Neural cell (in vitro differentiated cells): Measurements from ENCODE around the gene CRYGA. TPM values are rescaled to one million over a fixed set of nuclear protein-coding genes. Genes with fewer than 3 reads are reported as not detected.

Source experiments
- H2AFZ ChIP-seq: fragments of 200-600, 300-800 bp; sonication (generic), shearing (Covaris generic); 2 replicates; pipeline ENCODE4 v1.6.0; 2014; ENCODE audit warnings: low read depth, mild to moderate bottlenecking, antibody characterized with exemption, low read length, moderate library complexity
- H3F3A ChIP-seq: fragments of 200-600 bp; shearing (Covaris generic); 2 replicates; pipeline ENCODE4 v1.6.1; 2016; ENCODE audit warnings: mild to moderate bottlenecking, moderate library complexity, mixed read lengths, antibody characterized with exemption, low read length; ENCODE audit not compliant: insufficient read depth, poor library complexity, severe bottlenecking
- H3K27ac ChIP-seq: fragments of 200-600, 300-800 bp; sonication (generic), shearing (Covaris generic); 2 replicates; pipeline ENCODE4 v1.5.1; 2014; ENCODE audit warnings: mild to moderate bottlenecking, low read length, moderate library complexity
- H3K27me3 ChIP-seq: fragments of 300-800, 200-600 bp; sonication (generic), shearing (Covaris generic); 2 replicates; pipeline ENCODE4 v1.6.0; 2014; ENCODE audit warnings: mild to moderate bottlenecking, low read depth, low read length, moderate library complexity; ENCODE audit not compliant: insufficient read depth
- H3K36me3 ChIP-seq: fragments of 300-800, 200-600 bp; sonication (generic), shearing (Covaris generic); 2 replicates; pipeline ENCODE4 v1.5.1; 2014; ENCODE audit warnings: mild to moderate bottlenecking, antibody characterized with exemption, low read length, moderate library complexity; ENCODE audit not compliant: insufficient read depth
- H3K4me2 ChIP-seq: fragments of 300-800, 200-600 bp; sonication (generic), shearing (Covaris generic); 2 replicates; pipeline ENCODE4 v1.6.0; 2014; ENCODE audit warnings: mild to moderate bottlenecking, low read length
- H3K4me3 ChIP-seq: fragments of 300-800, 200-600 bp; sonication (generic), shearing (Covaris generic); 2 replicates; pipeline ENCODE4 v1.5.1; 2014; ENCODE audit warnings: mild to moderate bottlenecking, low read length, moderate library complexity
- H3K79me2 ChIP-seq: fragments of 200-600 bp; shearing (Covaris generic); replicated peaks from 2 replicates; pipeline ENCODE4 v1.6.0; 2014; ENCODE audit warnings: mild to moderate bottlenecking, low read length, moderate library complexity; ENCODE audit not compliant: insufficient read depth
- H3K9ac ChIP-seq: fragments of 300-800, 200-600 bp; sonication (generic), shearing (Covaris generic); 2 replicates; pipeline ENCODE4 v1.6.1; 2016; ENCODE audit warnings: mild to moderate bottlenecking, low read length, mixed read lengths
- H3K9me2 ChIP-seq: fragments of 200-600 bp; shearing (Covaris generic); 2 replicates; pipeline ENCODE4 v1.6.1; 2016; ENCODE audit warnings: mild to moderate bottlenecking, low read length, mixed read lengths; ENCODE audit not compliant: insufficient read depth
- H3K9me3 ChIP-seq: fragments of 200-600, 300-800 bp; sonication (generic), shearing (Covaris generic); 2 replicates; pipeline ENCODE4 v1.6.1; 2016; ENCODE audit warnings: mild to moderate bottlenecking, mixed run types, low read length, moderate library complexity, mixed read lengths
- H4K20me1 ChIP-seq: fragments of 200-600 bp; shearing (Covaris generic); 2 replicates; pipeline ENCODE4 v1.6.1; 2016; ENCODE audit warnings: mild to moderate bottlenecking, mixed run types; ENCODE audit not compliant: insufficient read depth
- CTCF ChIP-seq: fragments of 450-650 bp; IDR thresholded peaks from 2 replicates; pipeline ENCODE4 v1.5.1; 2014; ENCODE audit warnings: antibody characterized with exemption, mild to moderate bottlenecking, moderate library complexity; ENCODE audit not compliant: poor library complexity, severe bottlenecking
- EP300 ChIP-seq: fragments of 450-650 bp; conservative IDR thresholded peaks from 2 replicates; pipeline ENCODE4 v1.6.1; 2014; ENCODE audit warnings: antibody characterized with exemption, mild to moderate bottlenecking, moderate library complexity; ENCODE audit not compliant: poor library complexity, severe bottlenecking
- EZH2 ChIP-seq: fragments of 200-600, 300-800 bp; shearing (Covaris generic), sonication (generic); IDR thresholded peaks from 2 replicates; pipeline ENCODE4 v1.6.1; 2014; ENCODE audit warnings: antibody characterized with exemption, low read length, borderline replicate concordance, mild to moderate bottlenecking; ENCODE audit not compliant: insufficient read depth, poor library complexity, severe bottlenecking
- MXI1 ChIP-seq: fragments of 450-650 bp; conservative IDR thresholded peaks from 2 replicates; pipeline ENCODE4 v1.6.1; 2014; ENCODE audit warnings: antibody characterized with exemption, mild to moderate bottlenecking; ENCODE audit not compliant: poor library complexity, severe bottlenecking
- POLR2AphosphoS5 ChIP-seq: IDR thresholded peaks from 2 replicates; pipeline ENCODE4 v1.6.1; 2012
- RAD21 ChIP-seq: fragments of 450-650 bp; conservative IDR thresholded peaks from 2 replicates; pipeline ENCODE4 v1.6.1; 2014; ENCODE audit warnings: antibody characterized with exemption, mild to moderate bottlenecking, moderate library complexity
- REST ChIP-seq: IDR thresholded peaks from 2 replicates; pipeline ENCODE4 v1.6.1; 2012; ENCODE audit warnings: borderline replicate concordance
- SMC3 ChIP-seq: fragments of 450-650 bp; conservative IDR thresholded peaks from 2 replicates; pipeline ENCODE4 v1.6.1; 2014; ENCODE audit warnings: antibody characterized with exemption, mild to moderate bottlenecking, moderate library complexity; ENCODE audit not compliant: poor library complexity
- TAF1 ChIP-seq: IDR thresholded peaks from 2 replicates; pipeline ENCODE4 v1.6.1; 2012; ENCODE audit warnings: low read depth
- polyA minus RNA-seq: library from RNA; depleted of rRNA, polyadenylated mRNA; stranded (reverse); fragments of >200 nt; gene quantifications from 2 replicates; pipeline ENCODE4 v1.2.3, GENCODE V29; 2014
- polyA plus RNA-seq: library from polyadenylated mRNA; depleted of rRNA; stranded (reverse); fragments of >200 nt; gene quantifications from 2 replicates; pipeline ENCODE4 v1.2.3, GENCODE V29; 2014

CRYGA gene
- not detected in 2 replicates for polyA plus RNA-seq
- polyA minus RNA-seq: not detected in 2 replicates

GRCh38 chr2:208163489-208163888 is at the start of gene CRYGA:
CRYGA (minus strand) TSS chr2:208163589; CDS start chr2:208163556, 33 bp downstream.
- H3K9me2 ChIP-seq: no peaks in the 10 kb centered on the region
- no peak within 1 kb of the TSS for H3K4me2 ChIP-seq
- H3K27me3 ChIP-seq: no peaks in the 10 kb centered on the region
- no peak within 1 kb of the TSS for H3K9ac ChIP-seq
- peaks cover 3% of the 10 kb centered on the region for H3F3A ChIP-seq
- H2AFZ ChIP-seq: no peak within 1 kb of the TSS
- H3K4me3 ChIP-seq: no peak within 1 kb of the TSS
- TF ChIP-seq MXI1: no peak
- no peak for TF ChIP-seq CTCF
- TF ChIP-seq RAD21: no peak
- no peak for TF ChIP-seq TAF1
- TF ChIP-seq EP300: no peak
- no peak for TF ChIP-seq EZH2
- no peak for TF ChIP-seq SMC3
- no peak for TF ChIP-seq POLR2AphosphoS5
- TF ChIP-seq REST: no peak
- no peaks in the 10 kb centered on the region for H3K9me3 ChIP-seq
- H3K27ac ChIP-seq: no peak within 1 kb of the TSS
- H4K20me1 ChIP-seq: no peaks in the 10 kb centered on the region
- no peaks in the 10 kb centered on the region for H3K36me3 ChIP-seq
- H3K79me2 ChIP-seq: no peaks in the 10 kb centered on the region

GRCh38 chr2:208210688-208211451 is 47.5 kb upstream of the CRYGA start:
- Histone ChIP-seq H3K9me3 (no peaks in the 10 kb centered on the region), H3K27ac (no peak overlapping the region), H3K27me3 (no peaks in the 10 kb centered on the region), H3K9me2 (no peaks in the 10 kb centered on the region), H3F3A (no peaks in the 10 kb centered on the region), H3K79me2 (no peaks in the 10 kb centered on the region), H3K4me2 (no peak overlapping the region), H4K20me1 (no peaks in the 10 kb centered on the region), H3K9ac (no peak overlapping the region), H3K36me3 (no peaks in the 10 kb centered on the region), H3K4me3 (no peak overlapping the region), H2AFZ (no peak overlapping the region)
- TF ChIP-seq MXI1: no peak
- no peak for TF ChIP-seq REST
- TF ChIP-seq EP300: no peak
- no peak for TF ChIP-seq CTCF
- no peak for TF ChIP-seq RAD21
- no peak for TF ChIP-seq EZH2
- TF ChIP-seq SMC3: no peak
- no peak for TF ChIP-seq POLR2AphosphoS5
- no peak for TF ChIP-seq TAF1
